Measurements from ENCODE around the gene NHERF2. TPM values are rescaled to one million over a fixed set of nuclear protein-coding genes. Genes with fewer than 3 reads are reported as not detected.

NHERF2 gene
- total RNA-seq, 6 experiments from 2014 or later: 140 to 177 (median 152) TPM

GRCh38 chr16:2006317-2006716 lies 20.4 kb upstream of the NHERF2 start:
- no peak for DNase-seq
- H3K27me3 Mint-ChIP-seq (ENCODE audit: insufficient read depth): peaks cover 2% of the 10 kb centered on the region; the same call in 1 of the 2 replicates
- TF ChIP-seq CTCF (IDR thresholded peaks at IDR 0.05): no peak
- H3K4me1 Mint-ChIP-seq (ENCODE audit: low read depth): peaks cover 26% of the 10 kb centered on the region
- no peaks in the 10 kb centered on the region for H3K9me3 Mint-ChIP-seq
- H3K27ac Mint-ChIP-seq: no peak overlapping the region
- H3K36me3 Mint-ChIP-seq (ENCODE audit: low read depth): peaks cover 5% of the 10 kb centered on the region; the same call in 1 of the 2 replicates
- no peak overlapping the region for H3K4me3 Mint-ChIP-seq

GRCh38 chr16:2007081-2007836 lies 19.4 kb upstream of the NHERF2 start:
- Mint-ChIP-seq H3K4me3 (peak overlapping the region; percentile 94), H3K9me3 (no peaks in the 10 kb centered on the region), H3K27me3 (ENCODE audit: insufficient read depth) (peaks cover 2% of the 10 kb centered on the region; the same call in 1 of the 2 replicates), H3K36me3 (ENCODE audit: low read depth) (peaks cover 5% of the 10 kb centered on the region; the same call in 1 of the 2 replicates), H3K27ac (peak overlapping the region; percentile 74), H3K4me1 (ENCODE audit: low read depth) (peaks cover 26% of the 10 kb centered on the region)
- TF ChIP-seq CTCF (IDR thresholded peaks at IDR 0.05): no peak
- DNase-seq: no peak

GRCh38 chr16:2008009-2008526 lies 18.6 kb upstream of the NHERF2 start:
- Mint-ChIP-seq H3K27me3 (ENCODE audit: insufficient read depth) (peaks cover 2% of the 10 kb centered on the region; the same call in 1 of the 2 replicates), H3K4me3 (peak overlapping the region; percentile 94), H3K9me3 (no peaks in the 10 kb centered on the region), H3K36me3 (ENCODE audit: low read depth) (peaks cover 5% of the 10 kb centered on the region; the same call in 1 of the 2 replicates), H3K4me1 (ENCODE audit: low read depth) (peaks cover 26% of the 10 kb centered on the region), H3K27ac (peak overlapping the region; percentile 74)
- DNase-seq: no peak
- TF ChIP-seq CTCF (IDR thresholded peaks at IDR 0.05): no peak

GRCh38 chr16:2008631-2009163 lies 18.0 kb upstream of the NHERF2 start:
- Mint-ChIP-seq H3K27ac (peak overlapping the region; percentile 74), H3K4me1 (ENCODE audit: low read depth) (peaks cover 26% of the 10 kb centered on the region), H3K36me3 (ENCODE audit: low read depth) (peaks cover 5% of the 10 kb centered on the region; the same call in 1 of the 2 replicates), H3K27me3 (ENCODE audit: insufficient read depth) (peaks cover 2% of the 10 kb centered on the region; the same call in 1 of the 2 replicates), H3K9me3 (no peaks in the 10 kb centered on the region), H3K4me3 (peak overlapping the region; percentile 94)
- no peak for DNase-seq
- no peak for TF ChIP-seq CTCF (IDR thresholded peaks at IDR 0.05)

GRCh38 chr16:2009164-2009711 lies 17.5 kb upstream of the NHERF2 start:
- peak overlapping the region; percentile 94 for H3K4me3 Mint-ChIP-seq
- H3K27ac Mint-ChIP-seq: peak overlapping the region; percentile 74
- H3K4me1 Mint-ChIP-seq (ENCODE audit: low read depth): peaks cover 26% of the 10 kb centered on the region
- DNase-seq: no peak
- TF ChIP-seq CTCF (IDR thresholded peaks at IDR 0.05): 0 out of 2 replicates have a peak, but pooled peaks have one; percentile 0
- H3K36me3 Mint-ChIP-seq (ENCODE audit: low read depth): peaks cover 5% of the 10 kb centered on the region; the same call in 1 of the 2 replicates
- H3K27me3 Mint-ChIP-seq (ENCODE audit: insufficient read depth): peaks cover 2% of the 10 kb centered on the region; the same call in 1 of the 2 replicates
- H3K9me3 Mint-ChIP-seq: no peaks in the 10 kb centered on the region

Measured in HFFc6 (cell line).